GM12891 (cell line): ENCODE data around the gene PPARA.

Experiments
- PAX5 ChIP-seq: IDR thresholded peaks from 2 replicates; pipeline ENCODE4 v1.6.1; 2011; ENCODE audit warnings: low read length, moderate library complexity, mild to moderate bottlenecking; ENCODE audit not compliant: insufficient read depth, severe bottlenecking
- POLR2A ChIP-seq: IDR thresholded peaks from 2 replicates; pipeline ENCODE4 v1.6.1; 2011; ENCODE audit warnings: low read depth, low read length, control low read depth
- POLR2AphosphoS5 ChIP-seq: IDR thresholded peaks from 2 replicates; pipeline ENCODE4 v1.6.1; 2011; ENCODE audit warnings: low read depth, low read length, control low read depth
- POU2F2 ChIP-seq: IDR thresholded peaks from 2 replicates; pipeline ENCODE4 v1.6.1; 2011; ENCODE audit warnings: low read depth, mild to moderate bottlenecking, control low read depth, low read length, moderate library complexity
- TAF1 ChIP-seq: IDR thresholded peaks from 2 replicates; pipeline ENCODE4 v1.6.1; 2011; ENCODE audit warnings: low read depth, low read length, control low read depth

DNA sequence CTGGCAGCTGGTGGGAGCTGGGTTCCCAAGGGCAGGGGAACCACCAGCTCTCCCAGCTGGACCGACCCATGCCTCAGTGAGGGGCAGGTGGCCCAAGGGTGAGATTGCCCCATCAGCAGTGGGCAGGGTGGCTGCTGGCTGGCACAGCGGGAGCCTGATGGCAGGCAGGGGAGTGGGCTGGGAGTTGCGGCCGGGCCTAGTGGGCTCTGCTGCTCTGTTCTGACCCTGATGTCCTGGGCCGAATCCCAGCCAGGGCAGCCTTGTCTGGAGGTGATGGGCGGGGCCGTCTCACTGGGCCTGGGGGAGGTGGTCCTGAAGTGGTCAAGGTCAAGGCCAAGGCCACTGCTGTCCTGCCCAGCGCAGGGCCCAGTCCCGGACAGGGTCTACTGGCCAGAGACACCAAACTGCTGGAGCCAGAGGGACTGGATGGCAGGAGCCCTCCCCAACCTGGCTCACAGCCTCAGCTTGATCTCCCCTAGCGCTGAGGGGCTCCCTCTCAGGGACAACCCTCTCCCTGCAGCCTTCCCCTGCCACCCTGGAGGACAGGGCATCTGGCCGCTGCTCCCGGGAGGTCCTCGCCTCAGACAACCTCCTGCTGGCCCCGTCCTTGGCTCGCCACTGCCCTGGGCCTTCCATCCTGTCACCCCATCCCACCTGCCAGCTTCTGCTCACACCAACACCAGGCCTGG lies 26.5 kb upstream of the PPARA start:
- no peak for TF ChIP-seq POLR2A
- no peak for TF ChIP-seq POLR2AphosphoS5
- TF ChIP-seq POU2F2, result no peak
- no peak for TF ChIP-seq TAF1
- TF ChIP-seq PAX5, result no peak
